Vagina (tissue), 2 donors: ENCODE measurements around the gene CAMKK2.

Experiments used
- POLR2AphosphoS5 ChIP-seq, 2 donors: sonication (generic); formaldehyde crosslinking; IDR thresholded peaks; one replicate each; pipeline ENCODE4 v1.9.0; 2017; ENCODE audit warnings: antibody characterized with exemption in 2 of 2, mild to moderate bottlenecking in 2 of 2, low read depth in 1 of 2; ENCODE audit not compliant: insufficient read depth in 1 of 2
- TF ChIP-seq, protein P1 (sequence below), 3 experiments: fragments of 450-650 bp in 2 of 3; fragments of 200-600 bp in 1 of 3; sonication (generic) in 1 of 3; IDR thresholded peaks; one replicate each; pipeline ENCODE4 v1.5.1; 2017 to 2019; ENCODE audit warnings: antibody characterized with exemption in 3 of 3, mild to moderate bottlenecking in 2 of 3, moderate library complexity in 2 of 3

DNA sequence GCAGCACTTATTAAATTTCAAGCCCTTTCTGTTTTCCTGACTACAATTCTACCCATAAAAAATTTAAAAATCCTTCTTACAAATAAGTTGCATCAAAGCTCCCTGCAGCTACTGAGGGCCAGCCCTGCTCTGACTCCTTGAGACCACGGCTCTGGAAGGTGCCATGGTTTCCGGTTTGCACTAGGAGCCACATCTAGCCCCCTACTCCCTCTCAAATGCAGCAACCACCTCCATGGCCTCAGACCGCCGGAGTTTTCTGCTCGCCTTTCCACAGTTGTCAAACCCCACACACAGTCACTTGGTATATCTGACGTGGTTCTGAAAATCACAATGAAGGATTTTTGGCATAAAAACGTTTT, 56.5 kb downstream of the CAMKK2 start:
- TF ChIP-seq, protein P1, sequence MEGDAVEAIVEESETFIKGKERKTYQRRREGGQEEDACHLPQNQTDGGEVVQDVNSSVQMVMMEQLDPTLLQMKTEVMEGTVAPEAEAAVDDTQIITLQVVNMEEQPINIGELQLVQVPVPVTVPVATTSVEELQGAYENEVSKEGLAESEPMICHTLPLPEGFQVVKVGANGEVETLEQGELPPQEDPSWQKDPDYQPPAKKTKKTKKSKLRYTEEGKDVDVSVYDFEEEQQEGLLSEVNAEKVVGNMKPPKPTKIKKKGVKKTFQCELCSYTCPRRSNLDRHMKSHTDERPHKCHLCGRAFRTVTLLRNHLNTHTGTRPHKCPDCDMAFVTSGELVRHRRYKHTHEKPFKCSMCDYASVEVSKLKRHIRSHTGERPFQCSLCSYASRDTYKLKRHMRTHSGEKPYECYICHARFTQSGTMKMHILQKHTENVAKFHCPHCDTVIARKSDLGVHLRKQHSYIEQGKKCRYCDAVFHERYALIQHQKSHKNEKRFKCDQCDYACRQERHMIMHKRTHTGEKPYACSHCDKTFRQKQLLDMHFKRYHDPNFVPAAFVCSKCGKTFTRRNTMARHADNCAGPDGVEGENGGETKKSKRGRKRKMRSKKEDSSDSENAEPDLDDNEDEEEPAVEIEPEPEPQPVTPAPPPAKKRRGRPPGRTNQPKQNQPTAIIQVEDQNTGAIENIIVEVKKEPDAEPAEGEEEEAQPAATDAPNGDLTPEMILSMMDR (IDR thresholded peaks at IDR 0.05): no peak
- TF ChIP-seq POLR2AphosphoS5 (IDR thresholded peaks at IDR 0.05; ENCODE audit: insufficient read depth in 1 of 2, low read depth in 1 of 2): no peak
